ENCODE data around the gene NOTCH1. TPM values are rescaled to one million over a fixed set of nuclear protein-coding genes. Genes with fewer than 3 reads are reported as not detected.

NOTCH1 gene
- total and polyA plus RNA-seq, 2 of the 4 experiments (the other 2 are of a cell fraction) = 1.8 to 6.0 TPM

DNA sequence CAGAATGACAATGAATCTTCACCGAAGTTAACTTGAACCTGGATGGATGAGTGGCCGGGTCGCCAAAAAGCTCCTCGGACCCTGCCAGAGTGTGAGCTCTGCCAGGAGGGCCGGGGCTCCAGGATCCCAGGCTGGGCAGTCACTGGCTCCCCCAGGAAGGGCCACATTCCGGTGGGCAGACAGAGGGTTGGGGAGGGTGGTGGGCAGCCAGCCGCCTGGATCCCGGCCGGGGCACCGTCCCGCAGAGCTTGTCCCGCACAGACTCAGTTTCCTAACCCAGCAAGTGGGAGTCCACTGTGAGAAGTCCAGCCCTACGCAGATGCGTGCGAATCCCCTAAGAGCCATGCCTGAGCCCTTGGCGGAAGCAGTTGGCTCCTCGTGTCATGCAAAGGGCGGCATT is 10.3 kb upstream of the NOTCH1 start:
- ChIA-PET POLR2A (ENCODE audit: unreplicated experiment) (no interaction called here), CTCF (interaction anchor here (0.6 kb wide), 1 partner anchor 78 kb away, joined by 3 read pairs; no protein-coding TSS in a partner anchor)

More for the DNA sequence above, 10.3 kb upstream of the NOTCH1 start:
- 0 out of 2 replicates have a peak overlapping the region, but pooled peaks have one; percentile 9 for H2AK5ac ChIP-seq (ENCODE audit: low read depth, low read length)
- H4K5ac ChIP-seq (ENCODE audit: low read depth, low read length) = no peak overlapping the region
- no peaks in the 10 kb centered on the region for H4K20me1 ChIP-seq (ENCODE audit: insufficient read depth, low read length)
- H2BK120ac ChIP-seq (ENCODE audit: low read depth, low read length) = no peak overlapping the region
- no peaks in the 10 kb centered on the region for H3K79me1 ChIP-seq (ENCODE audit: low read depth in 1 of 2, low read length in 2 of 2)
- no peak overlapping the region for H2AK9ac ChIP-seq (replicated peaks; ENCODE audit: low read depth, low read length, poor library complexity)
- no peak overlapping the region for H2BK15ac ChIP-seq (ENCODE audit: low read depth, low read length)
- no peak overlapping the region for H2AFZ ChIP-seq (replicated peaks; ENCODE audit: low read length, poor library complexity)
- no peak overlapping the region for H3K23ac ChIP-seq (ENCODE audit: low read depth, low read length)
- H3K36me3 ChIP-seq (ENCODE audit: control insufficient read depth, insufficient read depth, low read length) = no peaks in the 10 kb centered on the region
- DNase-seq = no peak
- no peak overlapping the region for H2BK20ac ChIP-seq (ENCODE audit: low read depth, low read length)
- H3K27me3 ChIP-seq (ENCODE audit: control insufficient read depth, insufficient read depth, low read length) = no peaks in the 10 kb centered on the region
- H3K4me3 ChIP-seq (ENCODE audit: insufficient read depth, low read depth, low read length) = no peak overlapping the region
- no peak overlapping the region for H3K56ac ChIP-seq (ENCODE audit: extremely low read depth, insufficient read depth, low read length)
- H3K9me1 ChIP-seq (ENCODE audit: insufficient read depth, low read length) = peaks cover 3% of the 10 kb centered on the region; the same call in 1 of the 2 replicates
- peaks cover 16% of the 10 kb centered on the region for H3K4me1 ChIP-seq (ENCODE audit: control insufficient read depth, insufficient read depth, low read length)
- no peak overlapping the region for H3K4me2 ChIP-seq (ENCODE audit: low read depth, low read length)
- peaks cover 7% of the 10 kb centered on the region; the same call in 1 of the 2 replicates for H3K9me3 ChIP-seq (ENCODE audit: control insufficient read depth, insufficient read depth, low read length)
- in situ Hi-C loops (cut with MboI; ENCODE audit: low sequenced_read_pairs) = no loop called here
- ATAC-seq (ENCODE audit: low read depth) = no peak
- H3K27ac ChIP-seq (ENCODE audit: insufficient read depth, low read length) = no peak overlapping the region
- H4K8ac ChIP-seq (ENCODE audit: low read depth in 2 of 2, low read length in 2 of 2) = no peak overlapping the region
- no peak overlapping the region for H3K9ac ChIP-seq (ENCODE audit: low read depth, low read length)
- no peak for TF ChIP-seq CHD1 (IDR thresholded peaks at IDR 0.05; ENCODE audit: low read depth, low read length)
- no peak overlapping the region for H2BK5ac ChIP-seq (ENCODE audit: low read depth, low read length, poor library complexity, severe bottlenecking)
- dilution Hi-C loops (cut with HindIII; ENCODE audit: low sequenced_read_pairs, unreplicated experiment) = no loop called here
- no TSS peak for BruUV-seq (replicated peaks)
- intact Hi-C loops (cut with micrococcal nuclease) = no loop called here
- no peak overlapping the region for H3K14ac ChIP-seq (replicated peaks; ENCODE audit: low read depth, low read length)
- H3K4ac ChIP-seq (ENCODE audit: low read depth, low read length) = no peak overlapping the region; the same call in 1 of the 2 replicates
- H4K91ac ChIP-seq (ENCODE audit: insufficient read depth, low read depth, low read length) = no peak overlapping the region
- H3K18ac ChIP-seq (ENCODE audit: low read depth, low read length) = no peak overlapping the region
- 88% methylated on average over 12 of the region's 18 CpGs; no CpG with 5 or more reads in 1 of the 2 experiments for WGBS, 2 experiments (ENCODE audit: extremely low coverage in 2 of 2, insufficient read length in 1 of 2)

Data from IMR-90 (cell line).